Activated T-helper 1 cell treated with anti-CD3 and anti-CD28 coated beads, Interleukin-2, amount 50 U/mL, for 16 hours (primary cell): ENCODE measurements around the gene GOSR1.
"Not testable (repeated sequence)": the region's sequence is repeated elsewhere in the genome, so short reads cannot be mapped to it uniquely, and the experiment has no call there.

ENCODE experiments used
- DNase-seq, 2 donors: peaks; one replicate each; pipeline ENCODE4 v3.0.0-alpha.2; 2020; ENCODE audit warnings: low read depth in 1 of 2, low spot score in 1 of 2

GOSR1 gene

DNA sequence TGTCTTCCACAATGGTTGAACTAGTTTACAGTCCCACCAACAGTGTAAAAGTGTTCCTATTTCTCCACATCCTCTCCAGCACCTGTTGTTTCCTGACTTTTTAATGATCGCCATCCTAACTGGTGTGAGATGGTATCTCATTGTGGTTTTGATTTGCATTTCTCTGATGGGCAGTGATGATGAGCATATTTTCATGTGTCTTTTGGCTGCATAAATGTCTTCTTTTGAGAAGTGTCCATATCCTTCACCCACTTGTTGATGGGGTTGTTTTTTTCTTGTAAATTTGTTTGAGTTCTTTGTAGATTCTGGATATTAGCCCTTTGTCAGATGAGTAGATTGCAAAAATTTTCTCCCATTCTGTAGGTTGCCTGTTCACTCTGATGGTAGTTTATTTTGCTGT is 84.6 kb downstream of the GOSR1 start:
- DNase-seq = not testable (repeated sequence)

DNA sequence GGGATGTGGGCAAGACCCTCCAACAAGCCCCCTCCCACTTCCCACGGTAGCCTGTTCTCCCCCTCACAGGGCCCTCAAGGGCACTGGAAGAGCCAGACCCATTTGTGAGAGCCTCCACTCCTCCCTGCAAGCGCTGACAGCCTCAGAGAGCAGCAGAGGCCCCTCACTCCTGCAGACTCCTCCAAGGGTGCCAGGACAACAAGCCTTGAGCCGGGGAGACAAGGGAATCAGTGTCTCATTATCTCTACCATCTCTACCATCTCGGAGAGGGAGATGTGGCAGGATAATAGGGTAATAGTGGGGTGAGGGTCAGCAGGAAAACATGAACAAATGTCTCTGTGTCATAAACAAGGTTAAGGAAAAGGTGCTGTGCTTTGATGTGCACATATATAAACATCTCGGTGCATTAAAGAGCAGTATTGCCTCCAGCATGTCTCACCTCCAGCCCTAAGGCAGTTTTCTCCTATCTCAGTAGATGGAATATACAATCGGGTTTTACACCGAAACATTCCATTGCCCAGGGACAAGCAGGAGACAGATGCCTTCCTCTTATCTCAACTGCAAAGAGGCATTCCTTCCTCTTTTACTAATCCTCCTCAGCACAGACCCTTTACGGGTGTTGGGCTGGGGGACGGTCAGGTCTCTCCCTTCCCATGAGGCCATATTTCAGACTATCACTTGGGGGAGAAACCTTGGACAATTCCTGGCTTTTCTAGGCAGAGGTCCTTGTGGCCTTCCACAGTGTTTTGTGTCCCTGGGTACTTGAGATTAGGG is 86.1 kb downstream of the GOSR1 start:
- not testable (repeated sequence) for DNase-seq

- not testable (repeated sequence) for DNase-seq
Observed at GRCh38 chr17:30563905-30564390, 86.7 kb downstream of the GOSR1 start.

DNA sequence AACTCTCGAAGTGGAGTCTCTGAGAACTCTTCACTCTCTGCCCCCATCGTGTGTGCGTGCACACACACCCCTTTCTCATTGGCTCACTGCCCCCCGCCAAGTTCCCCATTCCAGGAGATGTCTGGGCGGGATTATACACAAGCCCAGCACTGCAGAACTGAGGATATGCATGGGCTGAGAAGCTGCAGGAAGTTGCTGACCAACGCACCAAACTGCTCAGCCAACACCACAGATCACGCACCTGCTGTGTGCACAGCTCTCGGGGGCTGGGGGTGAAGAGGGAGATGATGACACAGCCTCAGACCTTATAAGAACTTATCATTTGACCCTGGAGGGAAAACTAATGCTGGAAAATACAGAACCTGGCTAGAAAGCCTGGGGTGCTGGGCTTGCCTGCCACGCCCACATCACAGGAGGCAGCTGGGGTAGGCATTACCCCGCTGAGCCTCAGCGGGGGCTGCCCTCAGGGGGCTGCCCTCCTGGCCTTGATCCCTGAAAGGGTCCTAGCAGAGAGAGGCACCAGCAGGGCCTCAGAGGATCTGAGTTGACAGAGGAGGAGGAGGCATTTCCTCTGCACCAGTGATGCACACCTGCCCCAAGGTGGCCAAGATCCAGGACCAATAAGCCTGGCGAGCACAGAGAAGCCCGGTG is 87.3 kb downstream of the GOSR1 start:
- not testable (repeated sequence) for DNase-seq

GRCh38 chr17:30565073-30565935 is 88.1 kb downstream of the GOSR1 start:
- DNase-seq = no peak

DNA sequence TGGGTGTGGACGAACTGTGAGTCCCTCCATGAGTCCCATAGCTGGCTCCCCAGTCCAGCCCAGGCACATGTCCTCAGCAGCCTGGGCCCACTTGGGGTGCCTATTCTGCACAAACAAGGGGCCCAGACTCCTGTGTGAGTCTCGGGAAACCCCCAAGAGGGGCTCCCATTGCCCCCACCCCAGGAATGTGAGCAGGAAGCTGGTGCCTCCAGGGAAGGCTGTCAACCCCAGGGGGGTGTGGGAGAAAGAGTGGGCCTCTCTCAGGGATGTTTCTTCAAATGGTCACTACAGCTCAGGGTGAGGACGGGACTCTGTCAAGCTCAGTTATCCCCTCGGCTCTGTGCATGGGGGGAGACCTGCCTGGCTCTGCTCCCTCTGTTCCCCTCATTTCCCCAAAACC is 88.9 kb downstream of the GOSR1 start:
- not testable (repeated sequence) for DNase-seq

- DNase-seq = not testable (repeated sequence)
Observed at GRCh38 chr17:30566516-30567225, 89.5 kb downstream of the GOSR1 start.

DNA sequence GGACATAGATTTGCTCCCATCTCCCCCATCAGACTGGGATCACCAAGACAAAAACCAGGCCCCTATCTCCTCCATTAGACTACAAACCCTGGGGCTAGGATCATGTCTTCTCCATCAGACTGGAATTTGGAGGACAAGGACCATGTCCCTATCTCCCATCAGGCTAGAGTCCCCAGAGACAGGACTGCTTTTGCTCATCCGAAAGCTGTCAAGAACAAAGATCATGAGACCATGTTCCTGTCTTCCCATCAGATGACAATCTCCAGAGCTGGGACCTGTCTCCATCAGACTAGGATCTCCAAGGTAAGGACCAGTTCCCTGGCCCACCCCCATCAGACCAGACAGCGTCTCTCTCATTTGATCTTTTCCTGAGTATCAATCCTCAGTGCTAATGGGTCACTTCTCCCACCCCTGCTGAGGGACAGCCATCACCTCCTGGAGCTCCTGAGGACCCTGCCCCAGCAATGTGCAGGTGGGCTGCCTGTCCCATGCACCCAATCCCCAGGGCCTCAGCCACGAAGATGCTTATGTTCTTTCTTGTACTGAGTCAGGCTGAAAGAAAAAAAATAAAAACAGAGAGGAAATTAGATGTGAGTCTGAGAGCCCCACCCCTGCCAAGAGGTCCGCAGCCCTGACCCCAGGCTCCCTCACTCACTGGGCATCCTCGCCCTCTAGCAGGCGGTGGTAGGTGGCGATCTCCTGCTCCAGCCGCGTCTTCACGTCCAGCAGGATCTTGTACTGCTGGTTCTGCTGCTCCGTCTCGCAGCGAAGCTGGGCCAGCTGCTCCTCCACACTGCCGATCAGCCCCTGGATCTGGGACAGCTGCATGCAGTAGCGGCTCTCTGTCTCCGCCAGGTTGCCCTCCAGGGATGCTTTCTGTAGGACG is 90.3 kb downstream of the GOSR1 start:
- no peak for DNase-seq

DNA sequence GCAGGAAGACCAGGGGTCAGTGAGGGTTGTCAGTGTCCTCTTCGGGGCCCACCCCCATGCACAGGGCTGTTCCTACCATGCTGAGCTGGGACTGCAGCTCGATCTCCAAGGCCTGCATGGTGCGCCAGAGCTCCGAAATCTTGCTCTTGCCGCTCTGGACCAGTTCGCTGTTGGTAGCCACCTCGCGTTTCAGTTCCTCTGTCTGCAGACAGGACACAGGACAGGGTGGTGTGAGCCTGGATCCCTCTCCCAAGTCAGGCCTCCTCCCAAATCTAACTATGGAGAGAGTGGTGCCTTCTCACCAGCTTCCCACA is 90.9 kb downstream of the GOSR1 start:
- no peak for DNase-seq

GRCh38 chr17:30569531-30570175 is 92.4 kb downstream of the GOSR1 start:
- not testable (repeated sequence) for DNase-seq

- DNase-seq = no peak
Observed at GRCh38 chr17:30570191-30570590, 93.0 kb downstream of the GOSR1 start.

- no peak for DNase-seq
Observed at GRCh38 chr17:30570596-30571265, 93.5 kb downstream of the GOSR1 start.

DNA sequence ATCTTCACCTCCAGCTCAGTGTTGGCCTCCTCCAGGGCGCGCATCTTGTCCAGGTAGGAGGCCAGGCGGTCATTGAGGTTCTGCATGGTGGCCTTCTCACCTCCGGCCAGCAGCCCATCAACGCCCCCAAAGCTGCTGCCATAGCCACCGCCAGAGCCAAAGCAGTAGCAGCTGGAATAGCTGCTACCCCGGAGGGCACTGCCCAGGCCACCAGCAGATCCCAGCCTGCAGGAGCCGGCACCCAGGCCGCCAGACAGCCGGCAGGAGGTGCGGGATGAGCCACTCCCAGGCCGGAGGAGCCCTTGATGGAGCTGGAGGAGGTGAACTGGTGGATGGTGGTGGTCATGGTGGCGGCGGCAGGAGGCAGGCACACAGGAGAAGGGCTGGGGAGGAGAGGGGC is 94.2 kb downstream of the GOSR1 start:
- not testable (repeated sequence) for DNase-seq

DNA sequence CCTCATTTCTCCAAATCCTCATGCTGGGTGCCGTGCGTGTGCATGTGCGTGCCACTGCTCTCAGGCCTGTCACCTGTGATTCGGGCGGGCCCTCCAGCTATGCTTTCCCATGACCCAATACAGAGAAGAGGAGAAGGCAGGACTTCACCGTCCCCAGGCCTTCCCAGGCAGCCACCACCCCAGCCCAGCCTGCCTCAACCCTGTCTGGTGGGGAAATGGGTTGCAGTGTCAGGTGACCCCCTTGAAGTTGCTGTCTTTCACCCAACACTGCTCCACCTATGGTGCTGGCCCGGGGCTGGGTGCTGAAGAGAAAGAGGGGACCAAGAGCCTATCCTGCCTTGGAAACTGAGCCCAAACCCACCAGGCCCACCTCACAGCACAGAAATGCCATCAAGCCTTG is 94.7 kb downstream of the GOSR1 start:
- no peak for DNase-seq

DNA sequence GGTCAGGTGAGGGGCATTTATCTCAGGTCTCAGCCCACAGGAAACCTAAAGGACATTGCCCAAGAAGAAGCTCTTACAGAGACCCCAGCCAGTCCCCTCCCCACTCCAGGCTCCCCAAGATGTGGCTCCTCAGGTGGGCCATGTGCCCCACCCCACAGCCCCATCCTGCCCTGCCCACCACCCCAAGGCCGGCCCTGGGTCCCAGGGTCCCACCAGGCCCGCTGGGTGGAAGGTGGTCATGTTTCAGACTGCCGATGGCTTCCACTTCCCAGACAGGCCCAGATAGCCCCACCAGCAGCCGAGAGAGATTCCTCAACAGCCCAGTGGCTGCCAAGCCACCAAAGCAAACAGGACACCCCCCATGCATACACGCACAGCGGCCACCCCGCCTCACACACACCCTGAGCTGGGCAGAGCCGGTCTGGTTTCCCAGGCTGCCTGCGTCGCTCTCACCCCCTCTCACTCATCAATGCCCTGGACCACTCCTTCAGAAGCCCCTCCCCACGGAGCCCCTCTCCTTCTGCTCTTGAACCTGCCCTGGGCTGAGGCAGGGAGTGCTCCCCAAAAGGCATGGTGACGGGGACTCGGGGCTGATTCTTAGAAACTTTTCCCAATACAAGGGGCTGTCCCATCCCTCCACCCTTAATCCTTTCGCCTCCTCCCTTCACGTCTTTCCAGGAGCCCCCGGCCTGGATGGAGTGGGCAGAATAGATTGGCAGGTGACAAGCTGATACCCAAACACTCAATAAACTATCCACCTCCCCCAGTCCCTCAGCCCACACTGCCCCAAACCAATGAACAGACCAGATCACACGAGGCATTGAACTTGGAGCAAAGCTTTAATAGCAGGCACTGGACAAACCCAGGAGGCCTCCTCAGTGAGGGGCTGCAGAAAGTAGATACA is 95.7 kb downstream of the GOSR1 start:
- DNase-seq = not testable (repeated sequence)

- DNase-seq = no peak
Observed at GRCh38 chr17:30573603-30574175, 96.5 kb downstream of the GOSR1 start.

DNA sequence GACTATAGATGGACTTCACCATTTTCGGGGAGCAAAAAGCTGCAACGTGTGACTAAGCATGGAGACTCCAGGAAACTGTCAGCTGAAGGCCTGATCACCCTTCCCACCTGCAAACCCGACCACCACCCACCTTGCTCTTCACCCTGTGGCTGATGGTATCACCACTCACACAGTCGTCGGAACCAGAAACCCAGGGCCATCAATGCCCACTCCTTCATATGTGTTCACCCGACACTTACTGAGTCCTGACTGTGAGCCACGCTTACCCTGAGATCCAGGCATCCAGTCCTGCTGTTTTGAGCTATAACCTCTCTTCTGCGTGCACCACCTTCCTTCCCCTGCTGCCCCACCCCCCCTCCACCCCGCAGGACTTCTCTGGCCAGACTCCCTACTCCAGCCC is 97.1 kb downstream of the GOSR1 start:
- not testable (repeated sequence) for DNase-seq

- DNase-seq = not testable (repeated sequence)
Observed at GRCh38 chr17:30574806-30575205, 97.6 kb downstream of the GOSR1 start.
